HG03354 (cell line): ENCODE data around the gene NYNRIN.

Experiments
- ATAC-seq: cut with Tn5 transposase; IDR thresholded peaks from one replicate; pipeline ENCODE4 v1.9.1; 2021; ENCODE audit warnings: mild to moderate bottlenecking; ENCODE audit not compliant: unreplicated experiment, poor library complexity, severe bottlenecking

The NYNRIN gene

DNA sequence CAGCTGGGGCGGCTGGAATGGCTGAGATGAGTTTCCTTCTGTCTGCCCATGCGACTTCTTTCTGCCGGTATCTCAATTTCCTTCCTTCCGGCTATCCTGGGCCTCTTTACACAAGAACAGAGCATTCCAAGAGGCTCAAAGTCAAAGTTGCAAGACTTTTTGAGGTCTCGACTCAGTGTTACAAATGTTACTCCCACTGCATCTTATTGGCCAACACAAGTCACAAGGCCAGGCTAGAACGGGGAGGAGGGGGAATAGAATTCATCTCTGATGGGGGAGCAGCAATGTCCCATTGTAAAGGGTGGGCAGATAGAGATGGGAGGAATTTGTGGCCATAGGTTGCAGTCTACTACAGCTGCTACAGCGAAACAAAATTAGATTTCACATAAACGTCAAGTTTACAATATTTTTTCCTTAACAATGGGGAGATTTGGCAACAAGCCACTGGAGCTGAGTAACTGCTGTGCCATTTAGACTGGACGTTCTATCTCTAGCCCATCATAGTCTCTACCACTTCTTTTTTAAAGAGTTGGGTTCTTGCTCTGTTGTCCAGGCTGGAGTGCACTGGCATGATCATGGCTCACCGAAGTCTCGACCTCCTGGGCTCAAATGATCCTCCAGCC, 9.5 kb upstream of the NYNRIN start:
- no peak for ATAC-seq

DNA sequence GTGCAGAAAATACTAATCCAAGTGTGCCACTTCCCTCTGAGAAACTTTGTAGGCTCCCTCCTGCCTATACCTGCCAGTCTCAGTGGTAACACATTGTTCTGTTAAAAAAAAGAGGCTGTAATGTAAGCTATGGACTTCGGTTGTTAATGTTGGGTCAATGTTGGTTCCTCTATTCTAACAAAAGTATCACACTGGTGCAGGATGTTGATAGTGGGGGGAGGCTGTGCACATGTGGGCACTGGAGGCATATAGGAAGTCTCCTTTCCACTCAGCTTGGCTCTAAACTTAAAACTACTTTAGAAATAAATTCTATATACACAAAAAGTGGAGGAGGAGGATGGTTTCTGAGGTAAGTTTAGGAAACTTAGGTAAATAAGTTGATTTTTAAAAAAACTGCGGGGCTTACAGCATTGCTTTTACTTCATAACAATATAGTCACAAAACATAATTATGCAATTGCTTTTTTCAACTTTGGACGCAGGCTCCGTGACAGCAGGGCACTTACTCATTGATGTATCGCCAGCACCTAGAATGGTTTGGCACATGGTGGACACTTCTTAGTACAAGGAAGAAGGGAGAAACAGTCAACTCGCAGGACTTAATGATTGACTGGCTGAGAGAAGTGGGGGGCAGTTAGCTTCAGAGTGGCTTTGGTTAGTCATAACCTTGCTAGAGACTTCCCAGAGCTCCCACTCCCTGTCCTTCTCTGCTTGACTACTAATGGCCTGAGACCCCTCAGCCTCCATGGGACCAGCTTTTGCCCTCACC, 7.9 kb upstream of the NYNRIN start:
- no peak for ATAC-seq

- no peak for ATAC-seq
These were observed 6.3 kb upstream of the NYNRIN start for GRCh38 chr14:24392325-24393091.

DNA sequence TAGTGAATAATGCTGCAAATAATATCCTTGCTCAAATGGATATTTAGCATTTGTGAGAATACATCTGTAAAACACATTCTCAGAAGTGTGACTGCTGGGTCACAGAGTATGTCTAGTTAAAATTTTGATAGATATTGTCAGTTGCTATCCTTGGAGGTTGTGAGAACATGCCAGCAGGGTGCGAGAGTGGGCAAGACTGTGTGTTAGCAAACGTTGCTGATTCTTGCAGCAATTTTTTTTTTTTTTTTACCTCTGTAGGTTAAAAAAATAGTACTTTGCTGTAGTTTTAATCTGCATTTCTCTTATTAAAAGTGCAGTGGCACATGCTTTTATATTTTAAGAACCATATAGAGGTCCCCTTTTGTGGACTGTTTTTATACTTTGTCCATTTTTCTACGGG, 4.5 kb upstream of the NYNRIN start:
- ATAC-seq = no peak

DNA sequence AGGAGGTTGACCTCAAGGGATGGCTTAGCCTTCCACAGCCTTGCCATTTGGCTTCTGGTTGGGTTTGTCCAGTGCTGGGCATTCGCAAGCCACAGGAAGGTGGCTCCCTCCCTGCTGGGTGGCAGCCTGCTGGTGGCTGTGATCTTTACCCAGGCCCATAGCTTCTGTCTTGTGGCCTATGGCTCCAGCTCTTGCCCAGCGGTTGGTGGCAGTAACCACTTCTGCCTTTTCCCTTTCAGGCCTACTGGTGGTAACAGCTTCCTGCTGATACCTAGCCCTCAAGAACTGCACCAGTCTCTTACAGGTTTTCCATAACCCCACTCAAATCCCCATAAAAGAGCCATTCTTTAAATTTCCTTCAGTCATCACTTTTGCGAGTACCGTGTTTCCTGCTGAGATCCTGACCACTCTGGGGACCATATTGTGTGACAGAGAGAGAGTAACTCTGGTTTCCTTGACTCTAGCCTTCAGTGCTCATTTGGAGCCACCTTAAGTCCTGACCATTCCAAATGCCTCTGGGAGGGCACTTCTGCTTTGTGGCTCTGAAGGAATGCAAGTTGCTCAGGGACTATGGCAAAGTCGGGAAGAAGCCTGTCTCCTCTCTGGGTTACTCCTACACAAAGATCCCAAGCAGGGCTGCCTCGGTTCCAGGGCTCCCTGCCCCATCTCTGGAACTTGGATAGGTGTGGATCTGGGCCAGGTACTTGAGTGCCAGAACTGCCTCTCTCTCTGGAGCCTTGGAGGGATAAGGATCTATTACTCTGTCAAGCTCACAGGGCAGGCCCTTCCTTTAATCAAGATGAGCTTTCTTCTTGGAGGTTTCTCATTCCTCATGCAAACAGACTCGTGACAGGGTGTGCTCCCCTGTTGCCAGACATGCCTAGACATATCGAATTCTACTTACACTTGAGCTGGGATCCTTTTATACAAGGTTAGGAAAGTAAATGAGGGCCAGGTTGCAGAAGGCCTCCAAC, 2.9 kb upstream of the NYNRIN start:
- no peak for ATAC-seq

DNA sequence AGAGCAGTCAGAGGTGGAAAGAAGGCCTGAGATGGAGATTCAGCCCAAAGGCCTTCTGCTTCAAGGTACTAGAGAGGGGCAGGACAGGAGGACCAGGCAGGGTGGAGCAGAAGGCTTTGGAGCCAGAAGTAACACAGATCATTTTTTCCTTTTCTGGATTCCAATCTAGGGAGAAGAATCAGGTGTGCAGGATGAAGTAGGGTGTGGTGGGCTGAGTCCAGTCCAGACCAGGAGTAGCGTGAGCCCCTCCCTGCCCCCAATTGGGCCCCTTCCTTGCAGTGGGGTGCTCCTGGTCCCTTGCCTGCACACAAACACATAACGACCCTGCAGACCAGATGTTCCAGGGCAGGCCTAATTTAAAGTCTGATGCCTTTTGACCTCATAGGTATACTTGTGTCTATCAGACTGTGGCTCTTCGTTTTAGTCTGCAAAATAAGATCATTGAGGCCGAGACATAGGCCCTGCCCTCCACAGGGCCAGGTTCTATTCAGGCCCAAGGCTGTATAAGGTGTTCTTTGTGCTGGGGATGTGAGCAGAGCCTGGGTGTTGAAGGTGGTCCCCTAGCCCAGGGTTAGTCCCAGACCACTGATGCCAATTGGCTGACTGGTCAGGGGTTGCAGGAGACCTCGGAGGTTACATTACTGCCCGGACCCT, 1.0 kb upstream of the NYNRIN start:
- ATAC-seq = no peak

GRCh38 chr14:24398293-24398652, 530 bp upstream of the NYNRIN start:
- no peak for ATAC-seq

DNA sequence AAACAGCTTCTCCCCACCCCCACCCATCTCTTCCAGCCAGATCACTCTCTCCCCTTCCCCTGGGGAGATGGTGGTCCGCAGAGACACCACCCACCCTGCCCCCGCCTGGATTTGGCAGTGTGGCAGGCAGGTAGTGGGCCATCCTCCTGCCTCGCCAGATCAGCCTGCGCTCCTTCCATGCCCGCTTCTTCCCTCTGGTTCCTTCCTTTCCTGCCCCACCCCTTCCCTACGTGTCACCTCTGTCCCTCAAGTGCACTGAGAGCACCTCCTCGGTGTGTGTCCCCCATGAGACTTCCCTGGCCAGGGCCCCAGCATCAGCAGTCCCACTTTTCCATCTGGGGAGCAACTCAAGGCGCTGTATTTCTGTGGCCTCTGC, 632 bp downstream of the NYNRIN start:
- no peak for ATAC-seq

DNA sequence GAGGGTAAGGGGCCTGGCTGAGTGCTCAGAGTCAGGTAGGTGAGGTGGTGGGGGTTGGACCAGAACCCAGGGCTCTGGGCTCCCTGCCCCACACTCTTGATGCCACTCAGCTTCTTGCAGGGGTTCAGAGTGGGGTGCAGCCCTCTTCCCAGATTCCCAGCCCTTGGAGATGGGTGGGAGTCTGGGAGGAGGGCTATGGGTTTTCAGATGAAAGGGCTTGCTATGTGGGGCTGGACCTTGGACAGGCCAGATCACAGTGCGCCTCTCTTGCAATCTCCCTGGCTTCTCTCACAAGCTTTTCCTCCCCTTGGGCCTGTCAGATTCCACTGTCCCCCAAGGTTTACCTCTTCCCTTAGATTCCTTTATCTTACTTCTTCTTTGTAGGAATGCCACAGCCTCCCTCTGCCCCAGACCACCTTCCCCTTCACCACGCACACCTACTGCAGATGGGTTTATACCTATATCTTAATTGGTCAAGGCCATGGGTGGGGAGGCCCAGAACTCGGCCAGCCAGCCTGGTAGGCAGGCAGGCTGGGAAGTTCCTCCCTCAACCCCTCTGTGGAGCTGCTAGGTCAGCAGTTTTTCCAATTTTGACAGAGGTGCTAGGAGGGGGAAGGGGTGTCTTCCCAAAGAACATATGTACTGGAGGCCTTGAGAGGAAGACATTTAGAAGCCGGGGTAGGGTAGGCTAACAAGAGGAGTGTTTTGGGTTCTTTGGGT, 1.4 kb downstream of the NYNRIN start:
- no peak for ATAC-seq

GRCh38 chr14:24401810-24402702, 3.3 kb downstream of the NYNRIN start:
- ATAC-seq = no peak

DNA sequence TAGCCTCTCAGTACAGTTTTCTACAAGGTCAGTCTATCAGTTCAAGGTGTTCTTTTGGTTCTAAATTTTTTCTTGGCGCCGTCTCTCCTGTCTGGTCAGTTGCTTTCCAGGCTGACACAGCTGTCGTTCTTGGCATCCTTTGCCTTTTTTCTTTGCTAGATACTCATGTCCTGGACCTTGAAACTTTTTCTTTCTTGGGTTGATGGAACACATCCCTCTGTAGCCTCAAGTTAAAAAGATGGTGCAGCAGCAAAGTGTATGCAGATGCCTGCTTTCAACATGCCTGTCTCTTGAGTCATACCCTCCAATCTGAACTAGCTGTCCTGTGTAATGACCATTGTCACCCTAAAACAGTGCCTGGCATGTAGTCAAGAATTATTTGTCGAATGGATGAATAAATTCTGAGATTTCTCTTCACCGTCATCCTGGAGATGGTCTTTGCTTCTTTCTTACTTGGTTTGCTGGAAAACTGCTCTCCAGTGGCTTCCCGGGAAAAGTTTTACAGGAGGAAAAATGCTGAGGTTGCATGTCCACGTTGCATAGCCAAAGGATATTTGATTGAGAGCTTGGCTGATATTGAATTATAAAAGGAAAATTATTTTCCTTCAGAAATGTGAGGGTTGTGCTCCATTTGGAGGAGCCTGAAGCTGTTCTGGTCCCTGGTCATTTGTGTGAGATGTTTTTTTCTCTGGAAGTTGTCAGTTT, 4.6 kb downstream of the NYNRIN start:
- no peak for ATAC-seq

DNA sequence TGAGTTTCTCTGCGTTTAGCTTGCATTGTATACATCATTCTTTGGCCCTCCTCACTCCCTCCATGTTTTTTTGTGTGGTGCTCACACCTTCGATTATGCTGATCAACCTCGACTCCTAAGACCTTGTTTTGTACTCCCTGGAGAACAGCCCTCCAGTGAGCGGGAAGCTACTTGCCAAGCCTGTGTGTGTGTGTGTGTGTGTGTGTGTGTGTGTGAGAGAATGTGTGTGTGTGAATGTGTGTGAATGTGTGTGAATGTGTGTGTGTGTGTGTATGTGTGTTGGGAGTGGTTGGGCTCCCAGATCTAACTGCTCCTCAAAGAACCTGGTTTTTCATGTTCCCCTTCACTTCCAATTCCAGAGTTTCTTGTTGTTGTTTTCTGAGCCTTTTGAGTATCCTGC, 6.0 kb downstream of the NYNRIN start:
- no peak for ATAC-seq

- ATAC-seq = no peak
These were observed 7.6 kb downstream of the NYNRIN start for GRCh38 chr14:24406416-24406815.

DNA sequence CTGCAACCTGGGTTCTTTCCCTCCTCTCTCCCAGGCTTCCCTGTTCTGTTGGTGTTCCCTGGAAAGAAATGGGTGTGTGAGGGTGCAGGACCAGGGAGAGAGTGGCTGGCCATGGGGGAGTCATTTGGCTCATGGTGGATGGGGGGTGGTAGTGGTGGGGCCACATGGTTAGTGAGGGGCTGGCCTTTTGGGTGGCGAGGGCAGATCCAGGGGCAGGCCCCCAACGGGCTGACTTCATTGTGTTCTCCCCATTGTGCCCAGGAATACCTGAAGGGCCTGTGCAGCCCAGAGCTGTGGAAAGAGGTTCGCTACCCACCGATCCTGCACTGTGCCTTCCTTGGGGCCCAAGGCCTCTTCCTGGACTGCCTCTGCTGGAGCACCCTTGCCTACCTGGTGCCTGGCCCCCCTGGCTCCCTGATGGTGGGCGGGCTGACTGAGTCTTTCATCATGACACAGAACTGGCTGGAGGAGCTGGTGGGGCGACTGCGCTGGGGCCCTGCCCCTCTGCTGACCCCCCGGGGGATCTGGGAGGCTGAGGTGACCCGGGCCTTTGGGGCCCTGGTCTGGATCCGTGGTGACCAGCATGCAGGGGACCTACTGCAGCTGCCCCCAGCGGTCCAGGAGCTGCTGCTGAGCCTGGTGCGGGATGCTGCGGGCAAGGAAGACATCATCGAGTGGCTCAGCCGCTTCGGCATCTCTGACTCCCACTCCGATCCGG, 9.0 kb downstream of the NYNRIN start:
- no peak for ATAC-seq

DNA sequence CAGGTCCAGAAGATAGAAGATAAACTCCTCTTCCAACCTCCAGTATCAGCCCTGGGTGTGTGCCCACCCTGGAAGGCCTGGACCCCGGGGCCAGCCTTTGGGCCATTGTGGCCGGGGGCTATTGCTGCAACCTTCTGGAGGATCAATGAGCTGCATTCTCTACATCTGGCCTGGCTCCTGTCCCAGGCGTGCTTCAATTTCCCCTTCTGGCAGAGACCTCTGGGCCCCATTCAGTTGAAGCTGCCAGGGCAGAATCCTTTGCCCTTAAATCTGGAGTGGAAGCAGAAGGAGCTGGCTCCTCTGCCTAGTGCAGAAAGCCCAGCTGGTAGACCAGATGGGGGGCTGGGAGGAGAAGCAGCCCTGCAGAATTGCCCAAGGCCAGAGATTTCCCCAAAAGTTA, 10.0 kb downstream of the NYNRIN start:
- ATAC-seq = no peak

GRCh38 chr14:24409192-24409591, 10.4 kb downstream of the NYNRIN start:
- no peak for ATAC-seq

DNA sequence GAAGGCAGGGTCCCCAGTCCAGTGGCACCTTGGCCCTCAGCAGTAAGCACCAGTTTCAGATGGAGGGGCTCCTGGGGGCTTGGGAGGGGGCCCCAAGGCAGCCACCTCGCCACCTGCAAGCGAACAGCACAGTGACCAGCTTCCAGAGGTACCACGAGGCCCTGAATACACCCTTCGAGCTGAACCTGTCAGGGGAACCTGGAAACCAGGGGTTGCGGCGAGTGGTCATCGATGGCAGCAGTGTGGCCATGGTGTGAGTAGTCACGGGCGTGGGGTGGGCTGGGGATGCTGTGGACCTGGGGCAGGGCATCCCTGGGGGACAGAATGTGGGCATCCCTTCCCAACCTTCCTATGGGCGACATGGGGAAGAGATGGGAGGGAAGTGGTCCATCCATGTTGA, 11.2 kb downstream of the NYNRIN start:
- no peak for ATAC-seq
